ENCODE data around the gene GDF2.

GDF2 gene

GRCh38 chr10:47301833-47302232, 20.4 kb upstream of the GDF2 start:
- Histone ChIP-seq H3K9me3 (no peaks in the 10 kb centered on the region), H3K27me3 (peaks cover 0 to 41% of the 10 kb centered on the region in 2 donors), H3K4me3 (no peak overlapping the region), H3K36me3 (no peaks in the 10 kb centered on the region), H3K27ac (no peak overlapping the region), H3K4me1 (peaks cover 0 to 40% (median 22%) of the 10 kb centered on the region in 4 donors)
- no peak for TF ChIP-seq CTCF (IDR thresholded peaks at IDR 0.05)
- no peak for DNase-seq
- intact Hi-C loops (cut with DNase I; ENCODE audit: low total_unique reads): no loop called here

- intact Hi-C loops (cut with DNase I; ENCODE audit: low total_unique reads): no loop called here
Measured at GRCh38 chr10:47303105-47303504, 19.1 kb upstream of the GDF2 start.

GRCh38 chr10:47303866-47304265, 18.4 kb upstream of the GDF2 start:
- H3K36me3 ChIP-seq: no peaks in the 10 kb centered on the region
- no peaks in the 10 kb centered on the region for H3K9me3 ChIP-seq
- H3K27me3 ChIP-seq: peaks cover 0 to 41% of the 10 kb centered on the region in 2 donors
- H3K4me3 ChIP-seq: no peak overlapping the region
- no peak for DNase-seq
- no peak for TF ChIP-seq CTCF (IDR thresholded peaks at IDR 0.05)
- intact Hi-C loops (cut with DNase I; ENCODE audit: low total_unique reads): no loop called here
- peaks cover 0 to 32% (median 22%) of the 10 kb centered on the region in 4 donors for H3K4me1 ChIP-seq
- H3K27ac ChIP-seq: no peak overlapping the region

More at GRCh38 chr10:47303105-47303504, 19.1 kb upstream of the GDF2 start:
- peaks cover 0 to 40% (median 22%) of the 10 kb centered on the region in 4 donors for H3K4me1 ChIP-seq
- DNase-seq: no peak
- H3K36me3 ChIP-seq: no peaks in the 10 kb centered on the region
- H3K27ac ChIP-seq: no peak overlapping the region
- no peak overlapping the region for H3K4me3 ChIP-seq
- peaks cover 0 to 41% of the 10 kb centered on the region in 2 donors for H3K27me3 ChIP-seq
- no peak for TF ChIP-seq CTCF (IDR thresholded peaks at IDR 0.05)
- H3K9me3 ChIP-seq: no peaks in the 10 kb centered on the region

- no peak overlapping the region for H3K4me3 ChIP-seq
- H3K4me1 ChIP-seq: peaks cover 0 to 15% (median 9%) of the 10 kb centered on the region in 4 donors
- TF ChIP-seq CTCF (IDR thresholded peaks at IDR 0.05): no peak
- H3K9me3 ChIP-seq: no peaks in the 10 kb centered on the region
- no peaks in the 10 kb centered on the region for H3K36me3 ChIP-seq
- no peak overlapping the region for H3K27ac ChIP-seq
- intact Hi-C loops (cut with DNase I; ENCODE audit: low total_unique reads): no loop called here
- DNase-seq: no peak
- peaks cover 0 to 32% of the 10 kb centered on the region in 2 donors for H3K27me3 ChIP-seq
Measured at GRCh38 chr10:47305566-47305965, 16.7 kb upstream of the GDF2 start.

GRCh38 chr10:47306387-47307210, 15.7 kb upstream of the GDF2 start:
- peaks cover 0 to 22% of the 10 kb centered on the region in 2 donors for H3K27me3 ChIP-seq
- DNase-seq: no peak
- no peak overlapping the region for H3K27ac ChIP-seq
- intact Hi-C loops (cut with DNase I; ENCODE audit: low total_unique reads): no loop called here
- no peak for TF ChIP-seq CTCF (IDR thresholded peaks at IDR 0.05)
- H3K36me3 ChIP-seq: no peaks in the 10 kb centered on the region
- H3K9me3 ChIP-seq: no peaks in the 10 kb centered on the region
- H3K4me1 ChIP-seq: peaks cover 0 to 11% (median 3%) of the 10 kb centered on the region in 4 donors
- no peak overlapping the region for H3K4me3 ChIP-seq
